NCI-H146 treated with DMSO at 0.1 percent for 48 hours (cell line): ENCODE results near the gene NTHL1.
A peak's percentile ranks its signal among the peaks of the same experiment; 100 is the strongest.

Source experiments
- DNase-seq: peaks from one replicate; lab custom pipeline; 2025; ENCODE audit not compliant: unreplicated experiment; lab: John Stamatoyannopoulos, UW

The NTHL1 gene

DNA sequence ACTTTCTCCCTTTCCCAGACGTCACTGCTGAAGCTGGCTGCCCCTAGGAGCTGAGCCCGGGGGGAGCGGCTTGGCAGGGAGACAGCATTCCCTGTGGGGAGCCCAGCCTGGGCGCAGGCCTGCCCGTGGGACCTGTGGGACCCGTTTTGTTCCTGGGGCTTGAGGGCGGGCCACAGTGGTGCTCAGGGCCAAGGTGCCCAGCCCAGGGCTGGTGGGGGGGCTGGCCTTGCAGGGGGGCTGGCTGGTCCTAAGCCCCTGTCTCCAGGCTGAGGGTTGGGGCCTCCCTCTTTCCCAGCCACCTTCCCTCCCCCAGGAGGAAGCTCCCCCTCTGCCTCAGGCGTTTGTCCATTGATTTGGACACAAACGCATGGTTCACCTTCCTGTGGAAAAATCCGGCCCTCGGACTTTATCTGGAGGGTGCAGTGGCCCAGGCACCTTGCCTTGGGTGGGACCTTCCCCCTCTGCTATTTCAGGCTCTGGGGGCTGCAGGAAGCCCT lies 16.5 kb downstream of the NTHL1 start:
- DNase-seq: no peak

DNA sequence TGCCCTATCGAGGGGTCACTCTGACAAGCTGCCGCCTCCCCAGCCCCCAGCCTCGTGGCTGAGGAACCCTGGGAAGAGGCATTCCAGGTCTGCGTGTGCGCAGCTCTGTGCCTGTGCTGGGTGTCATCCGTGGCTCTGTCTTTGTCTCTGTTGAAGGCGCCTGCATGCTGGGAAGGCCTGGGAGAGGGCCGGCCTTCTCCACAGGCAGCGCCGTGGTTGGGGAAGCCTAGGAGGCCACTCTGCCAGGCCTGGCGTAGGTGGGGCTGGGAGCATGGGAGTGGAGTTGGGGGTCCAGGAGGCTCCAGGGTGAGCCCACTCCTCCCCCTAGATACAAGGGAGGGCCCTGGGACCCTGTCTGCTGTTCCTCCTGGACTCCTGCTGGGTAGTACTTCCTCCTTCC lies 17.6 kb downstream of the NTHL1 start:
- DNase-seq: no peak

DNA sequence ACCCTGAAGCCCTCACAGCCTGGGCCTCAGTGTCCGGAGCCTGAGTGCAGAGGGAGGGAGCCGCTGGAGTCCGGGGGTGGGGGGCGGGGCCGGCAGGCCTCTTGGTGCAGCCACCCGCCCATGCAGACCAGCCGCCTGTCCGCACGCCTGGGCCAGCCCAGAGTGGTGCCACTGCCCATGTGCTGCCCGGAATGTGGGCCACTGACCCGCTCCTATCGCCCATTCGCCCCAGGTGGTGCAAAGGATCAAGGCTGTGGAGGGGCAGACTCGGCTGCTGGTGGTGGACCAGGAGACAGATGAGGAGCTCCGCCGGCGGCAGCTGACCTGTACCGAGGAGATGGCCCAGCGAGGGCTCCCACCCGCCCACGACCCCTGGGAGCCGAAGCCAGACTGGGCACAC lies 18.3 kb downstream of the NTHL1 start:
- DNase-seq: no peak

DNA sequence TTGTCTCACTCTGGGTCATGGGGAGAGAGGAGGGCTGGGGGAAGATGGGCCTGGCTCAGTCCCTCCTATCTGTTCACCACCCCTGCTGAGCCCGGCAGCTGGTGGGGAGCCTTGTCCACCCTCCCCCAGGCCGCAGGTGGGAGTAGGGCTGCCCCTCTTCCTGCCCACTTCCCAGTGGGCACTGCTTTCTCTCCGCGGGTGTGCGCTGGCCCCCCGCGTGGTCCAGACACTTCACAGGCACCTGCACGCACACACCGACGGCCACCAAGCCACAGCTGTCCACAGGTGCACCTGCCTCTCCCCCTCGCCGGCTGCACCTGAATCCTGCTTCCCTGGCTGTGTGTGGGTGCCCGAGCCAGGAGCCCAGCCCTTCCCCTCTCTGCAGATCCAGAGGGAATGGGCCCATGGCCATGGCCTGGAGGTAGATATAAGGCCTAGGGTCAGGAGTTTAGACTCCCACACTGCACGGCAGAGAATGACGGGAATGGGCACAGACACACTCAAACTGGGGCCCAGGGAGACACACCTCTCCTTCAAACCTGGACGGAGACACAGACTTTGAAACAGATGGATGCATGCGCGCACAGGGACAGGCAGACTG lies 18.9 kb downstream of the NTHL1 start:
- peak; percentile 85 for DNase-seq

DNA sequence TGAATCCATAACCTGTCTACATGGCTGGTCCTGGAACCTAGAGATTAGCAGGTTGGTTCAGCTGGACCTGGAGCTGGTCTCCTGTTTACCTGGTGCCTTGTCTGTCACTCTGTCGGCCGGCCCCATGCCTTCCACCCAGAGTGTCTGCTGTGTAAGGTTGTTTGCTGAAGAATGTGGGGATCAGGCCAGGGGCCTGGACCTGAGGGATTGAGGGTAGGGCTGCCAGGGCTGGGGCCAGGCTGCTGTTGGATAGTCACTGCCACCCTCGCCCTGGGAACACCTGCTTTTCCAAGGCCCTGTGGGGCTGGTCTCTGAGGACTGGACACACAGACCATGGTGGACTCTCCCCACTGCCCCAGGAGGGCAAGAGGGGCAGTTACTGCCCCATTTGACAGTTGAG lies 19.5 kb downstream of the NTHL1 start:
- no peak for DNase-seq

DNA sequence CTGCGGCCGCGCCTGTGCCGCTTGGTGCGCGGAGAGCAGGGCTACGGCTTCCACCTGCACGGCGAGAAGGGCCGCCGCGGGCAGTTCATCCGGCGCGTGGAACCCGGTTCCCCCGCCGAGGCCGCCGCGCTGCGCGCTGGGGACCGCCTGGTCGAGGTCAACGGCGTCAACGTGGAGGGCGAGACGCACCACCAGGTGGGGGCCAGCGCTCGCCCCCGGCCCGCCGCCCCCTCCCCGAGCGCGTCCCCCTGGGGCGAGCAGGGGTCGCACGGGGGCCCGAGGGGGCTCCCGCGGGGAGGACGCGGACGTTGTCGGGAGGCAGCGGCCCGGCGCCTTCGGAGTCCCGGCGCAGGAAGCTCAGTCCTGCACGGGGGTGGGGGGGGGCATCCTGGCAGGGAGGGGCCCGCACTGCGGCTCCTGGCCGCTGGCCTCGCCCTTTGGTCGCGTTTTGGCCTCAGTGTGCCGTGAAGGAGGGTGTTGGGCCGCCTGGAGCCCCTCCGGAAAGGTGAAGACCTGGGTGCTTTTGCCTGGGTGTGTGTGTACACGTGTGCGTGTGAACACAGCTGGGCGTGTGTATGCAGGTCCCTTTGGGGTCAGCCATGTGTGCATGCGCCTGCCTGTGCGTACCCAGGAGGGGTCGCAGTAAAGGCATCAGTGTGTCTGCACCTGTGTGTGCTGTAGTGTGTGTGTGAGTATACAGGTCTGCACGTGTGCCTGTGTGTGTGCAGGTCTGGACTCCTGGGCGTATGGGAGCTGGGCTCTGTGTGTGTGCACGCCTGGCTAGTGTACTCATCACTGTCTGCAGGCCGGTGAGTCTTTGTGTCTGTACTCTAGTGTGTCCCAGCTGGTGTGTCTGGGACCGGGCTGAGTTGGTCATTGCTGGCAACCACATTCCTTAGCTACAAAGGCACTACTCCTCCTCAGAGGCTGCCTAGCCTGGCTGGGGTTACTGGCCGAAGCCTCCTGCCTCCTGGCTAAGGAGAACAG lies 20.3 kb downstream of the NTHL1 start:
- no peak for DNase-seq

DNA sequence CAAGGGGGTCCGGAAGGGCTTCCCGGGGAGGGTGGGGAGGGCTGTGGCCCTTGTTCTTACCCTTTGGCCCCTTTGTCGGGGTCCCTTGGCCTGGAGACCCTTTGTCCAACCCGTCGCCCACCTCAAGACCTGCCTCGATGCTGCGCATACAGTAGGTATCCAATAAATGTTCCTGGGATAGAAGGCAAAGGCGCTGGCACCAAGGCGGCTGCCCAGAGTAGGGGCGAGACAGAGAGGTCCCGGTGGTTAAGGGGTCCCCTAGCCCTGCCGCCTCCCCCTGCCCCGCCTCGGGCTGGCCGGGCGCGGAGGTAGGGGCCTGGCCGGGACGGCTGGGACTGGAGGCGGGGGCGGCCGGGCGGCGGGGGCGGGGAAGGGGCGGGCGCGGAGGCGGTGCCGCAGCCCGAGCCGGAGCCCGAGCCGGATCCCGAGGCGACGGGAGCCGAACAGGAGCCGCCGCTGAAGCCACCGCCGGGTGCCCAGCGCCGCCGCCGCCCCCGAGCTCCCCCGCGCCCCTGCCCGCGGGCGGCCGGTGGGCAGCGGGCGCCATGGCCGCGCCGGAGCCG lies 21.1 kb downstream of the NTHL1 start, which contains the start of gene NHERF2:
Gene NHERF2, plus strand, starts transcription at position 442 of the 563 bp plus-strand sequence. Its CDS starts 104 bp downstream, at position 546.
- DNase-seq: no peak

DNA sequence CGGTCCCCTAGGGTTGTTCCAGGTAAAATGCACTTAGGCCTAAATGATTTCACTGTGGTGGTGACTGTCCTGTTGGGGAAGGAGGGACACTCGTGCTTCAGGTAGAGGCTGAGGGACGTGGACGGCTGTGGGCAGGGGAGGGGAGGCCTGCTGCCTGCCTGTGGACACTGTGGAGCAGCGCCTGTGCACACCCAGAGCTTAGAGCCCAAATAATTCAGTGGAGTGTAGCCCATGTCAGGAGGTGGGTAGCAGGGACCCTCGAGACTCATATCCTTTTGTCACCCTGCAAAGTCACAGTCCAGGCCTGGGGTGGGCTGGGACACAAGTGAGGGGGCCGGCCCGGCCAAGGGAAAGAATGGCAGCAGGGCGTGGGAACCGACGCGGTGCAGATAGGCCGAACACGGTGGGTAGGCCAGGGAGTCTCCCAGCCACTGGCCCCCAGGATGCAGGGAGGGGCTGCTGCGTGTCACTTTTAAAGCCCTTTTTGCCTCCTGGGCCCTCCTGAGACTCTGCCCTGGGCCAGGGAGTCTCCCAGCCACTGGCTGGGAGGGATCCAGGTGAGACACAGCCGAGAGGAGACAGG lies 21.7 kb downstream of the NTHL1 start:
- DNase-seq: no peak

DNA sequence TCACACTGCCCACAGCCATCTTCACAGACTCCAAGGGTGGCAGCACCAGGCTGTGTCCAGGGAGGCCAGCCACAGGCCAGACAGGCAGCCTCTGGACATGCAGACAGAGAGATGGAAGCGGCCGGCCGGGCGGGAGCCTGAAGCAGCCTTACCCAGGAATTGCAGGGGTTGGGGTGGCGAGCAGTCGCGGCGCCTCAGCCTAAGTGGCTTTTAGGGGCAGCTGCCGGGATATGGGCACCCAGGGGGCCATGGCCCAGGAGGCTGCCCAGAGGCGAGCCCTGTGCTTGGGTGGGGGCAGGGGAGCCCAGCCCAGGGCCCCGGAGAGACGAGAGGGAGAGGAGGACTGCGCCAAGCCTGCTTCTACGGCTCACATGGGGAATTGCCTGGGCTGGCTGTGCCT lies 22.4 kb downstream of the NTHL1 start:
- DNase-seq: no peak

DNA sequence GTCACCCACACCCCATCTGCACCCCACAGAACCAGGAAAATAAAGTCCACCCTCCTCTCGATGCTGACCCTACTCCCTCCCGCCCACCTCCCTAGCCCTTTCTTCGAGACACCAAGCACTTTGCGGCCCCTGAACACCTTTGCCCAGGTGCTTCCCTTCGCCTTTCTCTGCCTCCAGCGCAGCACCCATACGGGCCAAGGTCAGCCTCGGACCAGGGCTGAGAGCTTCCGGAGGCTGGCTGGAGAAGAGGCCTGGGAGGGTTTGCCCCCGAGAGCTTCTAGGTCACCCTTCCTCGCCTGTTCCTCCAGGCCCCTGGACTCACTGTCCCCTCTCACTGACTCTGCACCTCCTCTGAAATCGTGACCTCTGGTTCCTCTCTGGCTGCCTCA lies 23.6 kb downstream of the NTHL1 start:
- DNase-seq: no peak

DNA sequence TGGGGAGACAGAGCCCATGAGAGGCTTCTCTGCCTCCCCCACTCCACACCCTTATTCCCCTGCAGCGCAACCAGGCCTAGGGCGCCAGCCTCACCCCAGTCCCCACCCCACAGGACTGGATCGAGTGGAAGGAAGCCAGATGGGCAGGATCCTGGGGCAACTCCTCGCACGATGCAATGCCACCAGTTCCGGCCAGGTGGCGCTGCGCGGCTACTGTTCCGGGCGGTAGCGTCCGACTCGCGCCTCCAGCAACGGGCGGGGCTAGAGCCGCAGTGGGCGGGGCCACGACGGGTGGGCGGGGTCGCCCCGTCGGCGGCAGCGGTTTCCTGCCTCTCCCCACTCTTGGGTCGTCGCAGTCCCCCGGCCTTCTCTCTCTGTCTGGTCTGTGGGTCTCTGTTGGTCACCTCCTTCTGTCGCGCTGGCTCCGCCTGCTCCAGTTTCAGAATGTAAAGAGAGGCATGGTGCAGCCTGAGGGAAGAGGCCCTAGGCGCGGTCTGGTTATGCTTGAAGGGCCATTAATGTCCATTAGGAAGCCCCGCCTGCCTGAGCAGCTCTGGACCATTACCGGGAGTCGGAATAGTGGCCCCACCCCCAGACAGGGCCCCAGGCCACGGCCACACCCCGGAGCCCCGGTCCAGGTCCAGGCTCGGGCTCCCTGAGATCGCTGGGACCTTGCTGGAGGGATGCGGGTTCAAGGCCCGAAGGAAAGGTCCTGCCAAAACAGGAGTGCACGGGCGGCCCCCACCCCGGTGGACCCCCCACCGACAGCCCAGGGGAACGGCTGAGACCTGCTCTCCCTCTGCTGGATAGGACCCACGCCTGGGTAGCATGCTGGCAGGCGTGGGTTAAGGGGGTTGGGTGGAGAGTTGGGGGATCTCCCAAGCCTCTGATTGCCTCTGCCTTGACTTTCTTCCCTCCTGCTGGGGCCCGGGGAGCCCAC lies 24.3 kb downstream of the NTHL1 start:
- DNase-seq: peak; percentile 93

DNA sequence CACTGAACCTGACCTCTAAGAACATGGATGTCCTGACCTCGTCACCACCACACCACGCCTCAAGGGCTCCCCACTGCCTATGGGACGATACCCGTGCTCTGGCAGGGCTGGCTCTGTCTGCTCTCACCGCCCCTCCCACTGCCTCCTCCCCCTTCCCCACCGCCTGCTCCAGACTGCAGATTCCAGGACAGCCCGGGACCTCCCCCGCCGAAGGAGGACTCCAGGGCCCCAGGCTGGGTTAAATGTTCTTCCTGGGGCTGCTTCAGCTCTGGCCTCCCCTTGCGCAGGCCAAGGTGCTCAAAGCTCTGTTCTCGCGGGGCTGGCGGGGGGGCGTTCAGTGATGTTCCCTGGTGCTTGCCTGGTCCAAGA lies 24.9 kb downstream of the NTHL1 start:
- no peak for DNase-seq

DNA sequence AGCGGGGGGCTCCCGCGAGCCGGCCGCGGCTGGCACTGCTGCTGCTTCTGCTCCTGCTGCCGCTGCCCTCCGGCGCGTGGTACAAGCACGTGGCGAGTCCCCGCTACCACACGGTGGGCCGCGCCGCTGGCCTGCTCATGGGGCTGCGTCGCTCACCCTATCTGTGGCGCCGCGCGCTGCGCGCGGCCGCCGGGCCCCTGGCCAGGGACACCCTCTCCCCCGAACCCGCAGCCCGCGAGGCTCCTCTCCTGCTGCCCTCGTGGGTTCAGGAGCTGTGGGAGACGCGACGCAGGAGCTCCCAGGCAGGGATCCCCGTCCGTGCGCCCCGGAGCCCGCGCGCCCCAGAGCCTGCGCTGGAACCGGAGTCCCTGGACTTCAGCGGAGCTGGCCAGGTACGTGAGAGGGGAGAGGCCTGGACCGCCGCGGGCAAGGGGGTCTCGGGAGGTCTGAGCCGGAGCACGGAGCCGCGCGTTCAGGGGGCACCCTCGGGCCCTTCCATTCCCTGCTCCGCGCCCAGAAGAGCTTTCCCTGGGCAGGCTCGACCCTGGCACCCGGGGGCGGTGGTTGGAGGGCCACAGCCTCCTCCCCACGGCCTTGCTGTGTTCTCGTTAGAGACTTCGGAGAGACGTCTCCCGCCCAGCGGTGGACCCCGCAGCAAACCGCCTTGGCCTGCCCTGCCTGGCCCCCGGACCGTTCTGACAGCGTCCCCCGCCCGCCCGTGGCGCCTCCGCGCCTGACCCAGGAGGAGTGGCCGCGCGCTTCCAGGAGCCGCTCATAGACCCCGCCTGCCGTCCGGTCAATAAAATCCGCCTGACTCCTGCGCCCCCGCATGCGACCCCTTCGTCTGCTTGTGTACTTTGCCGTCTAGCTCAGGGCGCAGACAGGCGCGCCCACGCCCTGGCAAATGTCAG lies 27.5 kb downstream of the NTHL1 start:
- peak; percentile 25 for DNase-seq

DNA sequence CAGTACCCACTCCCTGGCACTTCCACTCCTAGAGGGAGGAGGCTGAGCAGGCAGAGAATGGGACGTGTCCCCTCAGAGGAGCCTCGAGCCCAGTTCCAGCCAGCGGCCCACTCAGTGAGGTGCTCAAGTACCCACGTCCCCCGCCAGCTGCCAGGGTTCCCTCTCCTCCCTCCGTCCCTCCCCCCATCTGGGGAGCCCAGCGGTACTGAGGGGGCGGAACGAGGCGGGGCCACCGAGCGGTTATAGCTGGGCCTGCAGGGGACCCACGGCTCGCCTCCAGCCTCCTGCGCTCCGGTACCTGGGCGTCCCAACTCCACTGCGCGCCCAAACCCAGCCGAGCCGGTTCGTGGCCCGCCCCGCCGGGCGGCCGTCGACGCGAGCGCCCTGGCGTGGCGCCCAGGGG lies 28.1 kb downstream of the NTHL1 start, which contains the start of gene NPW:
Gene NPW, plus strand, starts transcription at position 268 of the 403 bp plus-strand sequence.
- no peak for DNase-seq

DNA sequence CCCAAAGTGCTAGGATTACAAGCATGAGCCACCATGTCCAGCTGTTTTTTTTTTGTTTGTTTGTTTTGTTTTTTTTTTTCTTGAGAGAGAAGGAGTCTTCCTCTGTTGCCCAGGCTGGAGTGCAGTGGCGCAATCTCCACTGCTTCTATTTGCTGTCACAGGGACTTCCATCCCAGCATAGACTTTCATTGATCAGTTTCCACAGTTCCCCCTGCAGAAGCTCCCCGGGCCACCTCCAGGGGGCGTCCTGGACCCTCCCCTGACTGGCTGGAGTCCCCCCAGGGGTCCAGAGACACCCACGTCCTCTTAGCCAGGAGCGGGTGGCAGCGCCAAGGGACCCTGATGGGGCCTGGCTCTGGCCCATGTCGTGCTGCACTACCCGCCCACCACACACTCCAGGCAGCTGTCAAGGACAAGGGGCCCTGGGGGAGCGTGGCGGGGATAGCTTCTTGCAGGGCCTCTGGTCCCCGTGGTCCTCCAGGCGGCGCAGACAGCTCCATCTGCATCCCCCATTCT lies 31.2 kb downstream of the NTHL1 start:
- DNase-seq: no peak

DNA sequence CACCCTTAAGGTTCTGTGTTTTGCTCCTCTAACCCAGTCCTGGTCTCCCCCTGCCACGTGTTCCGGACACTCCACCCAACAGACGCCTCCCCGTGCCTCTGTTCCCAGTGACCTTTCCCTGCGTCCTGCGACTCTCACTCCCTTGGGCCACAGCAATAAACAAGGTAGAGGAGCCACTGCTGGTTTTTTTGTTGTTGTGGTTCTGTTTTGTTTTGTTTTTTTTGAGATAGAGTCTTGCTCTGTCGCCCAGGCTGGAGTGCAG lies 31.8 kb downstream of the NTHL1 start:
- DNase-seq: no peak

DNA sequence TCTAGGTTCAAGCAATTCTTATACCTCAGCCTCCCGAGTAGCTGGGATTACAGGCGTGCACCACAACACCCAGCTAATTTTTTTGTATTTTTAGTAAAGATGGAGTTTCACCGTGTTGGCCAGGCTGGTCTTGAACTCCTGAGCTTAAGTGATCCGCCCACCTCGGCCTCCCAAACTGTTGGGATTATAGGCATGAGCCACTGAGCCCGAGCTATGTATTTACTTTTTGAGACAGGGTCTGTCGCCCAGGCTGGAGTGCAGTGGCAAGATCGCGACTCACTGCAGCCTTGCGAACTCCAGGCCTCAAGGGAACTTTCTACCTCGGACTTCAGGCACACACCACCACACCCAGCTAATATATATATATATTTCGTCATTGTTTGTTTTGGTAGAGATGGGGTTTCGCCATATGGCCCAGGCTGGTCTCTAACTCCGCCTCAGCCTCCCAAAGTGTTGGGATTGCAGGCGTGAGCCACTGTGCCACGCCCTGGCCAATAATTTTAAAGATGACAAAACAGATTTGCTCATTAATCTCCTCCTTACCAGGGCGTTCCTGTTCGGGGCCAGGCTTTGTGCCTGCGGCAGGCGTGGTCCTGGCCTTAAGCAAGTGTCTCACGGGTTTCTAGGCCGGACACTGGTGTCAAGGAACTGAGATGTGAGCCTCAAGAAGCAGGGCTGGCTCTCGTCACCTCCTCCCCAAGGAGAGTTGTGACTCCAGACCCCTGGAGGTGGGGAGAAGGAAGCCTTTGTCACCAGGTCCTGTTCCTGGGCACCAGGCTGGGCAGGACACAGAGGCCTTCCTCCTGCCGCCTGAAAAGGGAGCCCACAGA lies 32.3 kb downstream of the NTHL1 start:
- no peak for DNase-seq

DNA sequence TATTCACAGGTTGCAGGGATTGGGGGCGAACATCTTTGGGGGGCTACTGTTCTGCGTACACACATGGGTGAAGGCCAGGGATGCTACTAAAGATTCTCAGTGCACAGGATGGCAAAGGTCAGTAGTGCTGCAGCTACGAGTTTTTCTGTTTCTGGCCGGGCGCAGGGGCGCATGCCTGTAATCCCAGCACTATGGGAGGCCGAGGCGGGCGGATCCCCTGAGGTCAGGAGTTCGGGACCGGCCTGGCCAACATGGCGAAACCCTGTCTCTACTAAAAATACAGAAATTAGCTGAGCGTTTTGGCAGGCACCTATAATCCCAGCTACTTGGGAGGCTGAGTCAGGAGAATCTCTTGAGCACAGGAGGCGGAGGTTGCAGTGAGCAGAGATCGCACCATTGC lies 34.1 kb downstream of the NTHL1 start:
- DNase-seq: no peak
